Smooth muscle cell (in vitro differentiated cells): ENCODE measurements around the gene NUP153. TPM values are rescaled to one million over a fixed set of nuclear protein-coding genes. Genes with fewer than 3 reads are reported as not detected.
"Not testable (repeated sequence)": the region's sequence is repeated elsewhere in the genome, so short reads cannot be mapped to it uniquely, and the experiment has no call there.

ENCODE experiments used
- DNase-seq: peaks from one replicate; lab custom pipeline; 2025; ENCODE audit not compliant: unreplicated experiment; lab: John Stamatoyannopoulos, UW
- H2AFZ ChIP-seq: fragments of 200-600 bp; sonication (generic); 2 replicates; pipeline ENCODE4 v1.6.0; 2016; ENCODE audit warnings: antibody characterized with exemption, low read depth, mild to moderate bottlenecking
- H3F3A ChIP-seq: fragments of 200-600 bp; sonication (generic); 2 replicates; pipeline ENCODE4 v1.6.0; 2017; ENCODE audit warnings: antibody characterized with exemption, low read depth
- H3K27ac ChIP-seq: fragments of 200-600 bp; sonication (generic); 2 replicates; pipeline ENCODE4 v1.5.1; 2016; ENCODE audit warnings: low read depth, mild to moderate bottlenecking
- H3K27me3 ChIP-seq: fragments of 200-600 bp; sonication (generic); 2 replicates; pipeline ENCODE4 v1.6.1; 2016; ENCODE audit warnings: low read depth, mild to moderate bottlenecking
- H3K36me3 ChIP-seq: fragments of 200-600 bp; sonication (generic); 2 replicates; pipeline ENCODE4 v1.5.1; 2016; ENCODE audit warnings: low read depth
- H3K4me1 ChIP-seq: fragments of 200-600 bp; sonication (generic); 2 replicates; pipeline ENCODE4 v1.5.1; 2016; ENCODE audit warnings: low read depth
- H3K4me2 ChIP-seq: fragments of 200-600 bp; sonication (generic); 2 replicates; pipeline ENCODE4 v1.6.0; 2016; ENCODE audit warnings: mild to moderate bottlenecking
- H3K4me3 ChIP-seq: fragments of 200-600 bp; sonication (generic); 2 replicates; pipeline ENCODE4 v1.5.1; 2016; ENCODE audit warnings: mild to moderate bottlenecking
- H3K79me2 ChIP-seq: fragments of 200-600 bp; sonication (generic); 2 replicates; pipeline ENCODE4 v1.6.0; 2016; ENCODE audit warnings: low read depth, mild to moderate bottlenecking
- H3K9ac ChIP-seq: fragments of 200-600 bp; sonication (generic); 2 replicates; pipeline ENCODE4 v1.6.0; 2016; ENCODE audit warnings: low read depth
- H3K9me3 ChIP-seq: fragments of 200-600 bp; sonication (generic); replicated peaks from 2 replicates; pipeline ENCODE4 v1.5.1; 2016; ENCODE audit warnings: low read depth
- H4K20me1 ChIP-seq: fragments of 200-600 bp; sonication (generic); 2 replicates; pipeline ENCODE4 v1.6.0; 2016; ENCODE audit warnings: low read depth
- WGBS: methylation state at CpG from one replicate; pipeline ENCODE4 v1.1.7; 2016; ENCODE audit warnings: low lambda C conversion rate; 5-methylcytosine and 5-hydroxymethylcytosine counted together
- polyA plus RNA-seq: library from polyadenylated mRNA; unstranded; fragments of >200 nt; fragmentation: Nextera tagmentation; extraction: Ambion mirVana; gene quantifications from 2 replicates; pipeline ENCODE4 v1.2.1, GENCODE V29; 2016
- total RNA-seq: library from RNA; depleted of rRNA; stranded (reverse); fragments of >200 nt; gene quantifications from 2 replicates; pipeline ENCODE4 v1.2.3, GENCODE V29; 2014
- TF ChIP-seq, protein P1 (sequence below): fragments of 200-600 bp; sonication (generic); IDR thresholded peaks from 2 replicates; pipeline ENCODE4 v1.5.1; 2017; ENCODE audit warnings: borderline replicate concordance, mild to moderate bottlenecking, antibody characterized with exemption; ENCODE audit not compliant: insufficient read depth, poor library complexity, severe bottlenecking

NUP153 gene
- total RNA-seq (36.7 and 39.4 TPM in 2 replicates), polyA plus RNA-seq (8.1 and 9.7 TPM in 2 replicates)

DNA sequence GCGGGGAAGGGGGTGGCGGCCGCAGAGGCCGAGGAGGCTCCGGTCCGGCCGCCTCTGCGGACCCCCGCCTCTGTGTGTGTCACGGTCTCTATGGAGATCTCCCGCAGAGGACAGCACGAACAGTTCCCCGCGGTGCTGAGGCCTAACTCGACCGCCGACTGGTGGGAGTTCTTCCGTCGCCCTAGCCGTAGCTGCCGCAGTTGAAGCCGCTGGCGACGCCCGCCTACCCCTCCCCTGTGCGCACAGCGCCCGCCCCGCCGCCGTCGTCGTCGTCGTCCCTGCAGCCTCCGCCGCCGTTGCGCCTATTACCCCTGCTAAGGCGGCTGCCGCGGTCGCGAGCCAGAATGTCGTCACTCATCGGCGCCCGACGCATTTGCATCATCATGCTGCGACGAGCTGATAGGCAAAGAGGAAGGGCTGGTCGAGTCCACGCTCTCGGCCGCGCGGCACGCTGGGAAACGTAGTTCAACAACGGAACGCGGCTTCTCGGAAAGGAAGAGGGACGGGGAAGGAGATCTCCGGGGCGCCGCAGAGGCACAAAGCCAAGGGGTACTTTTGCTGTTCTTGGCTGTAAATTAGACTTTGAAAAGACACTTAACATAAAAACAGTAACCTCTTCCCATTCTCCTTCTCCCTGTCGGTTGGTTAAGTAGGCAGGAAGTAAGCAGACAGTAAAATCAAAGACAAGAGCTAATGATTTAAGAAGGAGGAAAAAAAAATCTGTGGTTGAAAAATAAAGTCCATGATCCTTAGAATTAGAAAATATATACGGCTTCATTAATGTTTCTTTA, at the start of gene NUP153:
TSS of gene NUP153 (minus strand) at position 346 of the 791 bp plus-strand sequence. CDS start 538 bp downstream, outside the sequence.
- TF ChIP-seq, protein P1, sequence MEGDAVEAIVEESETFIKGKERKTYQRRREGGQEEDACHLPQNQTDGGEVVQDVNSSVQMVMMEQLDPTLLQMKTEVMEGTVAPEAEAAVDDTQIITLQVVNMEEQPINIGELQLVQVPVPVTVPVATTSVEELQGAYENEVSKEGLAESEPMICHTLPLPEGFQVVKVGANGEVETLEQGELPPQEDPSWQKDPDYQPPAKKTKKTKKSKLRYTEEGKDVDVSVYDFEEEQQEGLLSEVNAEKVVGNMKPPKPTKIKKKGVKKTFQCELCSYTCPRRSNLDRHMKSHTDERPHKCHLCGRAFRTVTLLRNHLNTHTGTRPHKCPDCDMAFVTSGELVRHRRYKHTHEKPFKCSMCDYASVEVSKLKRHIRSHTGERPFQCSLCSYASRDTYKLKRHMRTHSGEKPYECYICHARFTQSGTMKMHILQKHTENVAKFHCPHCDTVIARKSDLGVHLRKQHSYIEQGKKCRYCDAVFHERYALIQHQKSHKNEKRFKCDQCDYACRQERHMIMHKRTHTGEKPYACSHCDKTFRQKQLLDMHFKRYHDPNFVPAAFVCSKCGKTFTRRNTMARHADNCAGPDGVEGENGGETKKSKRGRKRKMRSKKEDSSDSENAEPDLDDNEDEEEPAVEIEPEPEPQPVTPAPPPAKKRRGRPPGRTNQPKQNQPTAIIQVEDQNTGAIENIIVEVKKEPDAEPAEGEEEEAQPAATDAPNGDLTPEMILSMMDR: no peak
- Histone ChIP-seq H3F3A (no peaks in the 10 kb centered on the region), H3K4me1 (peaks cover 8% of the 10 kb centered on the region), H3K9ac (peak within 1 kb of the TSS; percentile 99), H3K4me3 (peak within 1 kb of the TSS; percentile 92), H3K79me2 (peaks cover 40% of the 10 kb centered on the region), H3K9me3 (no peaks in the 10 kb centered on the region), H3K27me3 (no peaks in the 10 kb centered on the region), H4K20me1 (peaks cover 32% of the 10 kb centered on the region), H2AFZ (peak within 1 kb of the TSS; percentile 99), H3K36me3 (no peaks in the 10 kb centered on the region), H3K27ac (peak within 1 kb of the TSS; percentile 100), H3K4me2 (peak within 1 kb of the TSS; percentile 98)
- under 1% methylated on average over 66 of the region's 69 CpGs for WGBS
- peak; percentile 96 for DNase-seq

DNA sequence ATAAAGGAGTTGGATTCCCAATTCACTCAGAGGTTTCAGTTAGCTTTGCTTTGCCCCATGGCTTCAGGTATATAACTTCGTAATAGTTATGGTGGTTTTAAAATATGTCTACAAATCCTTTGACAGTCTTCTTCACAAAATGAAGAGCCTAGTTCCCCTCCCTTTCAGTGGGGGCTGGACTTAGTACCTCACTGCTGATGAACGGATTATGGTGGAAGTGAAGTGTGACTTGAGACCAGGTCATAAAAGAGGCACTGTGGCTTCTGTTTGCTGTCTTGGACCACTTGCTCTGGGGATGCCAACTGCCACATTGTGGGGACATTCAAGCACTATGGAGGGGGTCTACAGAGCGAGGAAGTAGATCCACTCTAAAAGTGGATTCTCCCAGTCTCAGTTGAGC, 47.5 kb upstream of the NUP153 start:
- H3K36me3 ChIP-seq: no peaks in the 10 kb centered on the region
- H3K4me1 ChIP-seq: no peaks in the 10 kb centered on the region
- 84% methylated on average over 3 of the region's 3 CpGs for WGBS
- TF ChIP-seq, protein P1: no peak
- H3K27me3 ChIP-seq: no peaks in the 10 kb centered on the region
- H3K9ac ChIP-seq: no peak overlapping the region
- no peak overlapping the region for H3K4me2 ChIP-seq
- no peak overlapping the region for H3K27ac ChIP-seq
- no peaks in the 10 kb centered on the region for H3K9me3 ChIP-seq
- no peaks in the 10 kb centered on the region for H3F3A ChIP-seq
- H3K4me3 ChIP-seq: no peak overlapping the region
- H3K79me2 ChIP-seq: no peaks in the 10 kb centered on the region
- H2AFZ ChIP-seq: no peak overlapping the region
- no peak for DNase-seq
- peaks cover 3% of the 10 kb centered on the region for H4K20me1 ChIP-seq

DNA sequence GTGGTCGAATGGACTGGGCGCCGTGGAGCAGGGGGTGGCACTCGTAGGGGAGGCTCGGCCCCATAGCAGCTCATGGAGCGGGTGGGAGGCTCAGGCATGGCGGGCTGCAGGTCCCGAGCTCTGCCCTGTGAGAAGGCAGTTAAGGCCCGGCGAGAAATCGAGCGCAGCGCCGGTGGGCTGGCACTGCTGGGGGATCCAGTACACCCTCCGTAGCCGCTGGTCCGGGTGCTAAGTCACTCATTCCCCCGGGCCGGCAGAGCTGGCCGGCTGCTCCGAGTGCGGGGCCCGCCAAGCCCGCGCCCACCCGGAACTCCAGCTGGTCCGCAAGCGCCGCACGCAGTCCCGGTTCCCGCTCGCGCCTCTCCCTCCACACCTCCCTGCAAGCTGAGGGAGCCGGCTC, 38.6 kb upstream of the NUP153 start:
- H3K9me3 ChIP-seq, H3K27me3 ChIP-seq, H3K9ac ChIP-seq, H2AFZ ChIP-seq, H3K4me1 ChIP-seq, H4K20me1 ChIP-seq, H3K4me2 ChIP-seq, H3K36me3 ChIP-seq, DNase-seq, H3K27ac ChIP-seq, H3K4me3 ChIP-seq, H3K79me2 ChIP-seq, H3F3A ChIP-seq: not testable (repeated sequence)
- WGBS: 98% methylated on average over 35 of the region's 35 CpGs

DNA sequence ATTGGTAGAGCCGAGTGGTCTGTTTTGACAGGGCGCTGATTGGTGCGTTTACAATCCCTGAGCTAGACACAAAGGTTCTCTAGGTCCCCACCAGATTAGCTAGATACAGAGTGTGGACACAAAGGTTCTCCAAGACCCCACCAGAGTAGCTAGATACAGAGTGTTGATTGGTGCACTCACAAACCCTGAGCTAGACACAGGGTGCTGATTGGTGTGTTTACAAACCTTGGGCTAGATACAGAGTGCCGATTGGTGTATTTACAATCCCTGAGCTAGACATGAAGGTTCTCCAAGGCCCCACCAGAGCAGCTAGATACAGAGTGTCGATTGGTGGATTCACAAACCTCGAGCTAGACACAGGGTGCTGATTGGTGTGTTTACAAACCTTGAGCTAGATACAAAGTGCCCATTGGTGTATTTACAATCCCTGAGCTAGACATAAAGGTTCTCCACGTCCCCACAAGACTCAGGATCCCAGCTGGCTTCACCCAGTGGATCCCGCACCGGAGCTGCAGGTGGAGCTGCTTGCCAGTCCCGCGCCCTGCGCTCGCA, 38.1 kb upstream of the NUP153 start:
- H3K9me3 ChIP-seq, H3K4me2 ChIP-seq, H3K36me3 ChIP-seq, H3K27me3 ChIP-seq, H3K4me3 ChIP-seq, H3K4me1 ChIP-seq, H3K27ac ChIP-seq, H3F3A ChIP-seq, H4K20me1 ChIP-seq, H3K9ac ChIP-seq, DNase-seq, H3K79me2 ChIP-seq, H2AFZ ChIP-seq: not testable (repeated sequence)
- 91% methylated on average over 13 of the region's 13 CpGs for WGBS
